GM12878 (cell line): ENCODE results near the gene CHKA.

Experiments
- NFYB ChIP-seq: IDR thresholded peaks from 2 replicates; pipeline ENCODE4 v1.6.1; 2011; ENCODE audit warnings: low read depth, mild to moderate bottlenecking, low read length, improper control_type of control experiment, moderate library complexity; ENCODE audit not compliant: insufficient read depth
- NR2C1 ChIP-seq: fragments of 450-650 bp; IDR thresholded peaks from 2 replicates; pipeline ENCODE4 v1.6.1; 2017; ENCODE audit warnings: antibody characterized with exemption, mild to moderate bottlenecking, moderate library complexity
- POLR2AphosphoS2 ChIP-seq: IDR thresholded peaks from 2 replicates; pipeline ENCODE4 v1.6.1; 2011; ENCODE audit warnings: low read depth, mild to moderate bottlenecking, low read length, improper control_type of control experiment, moderate library complexity
- ZZZ3 ChIP-seq: IDR thresholded peaks from 2 replicates; pipeline ENCODE4 v1.6.1; 2011; ENCODE audit warnings: low read depth; ENCODE audit not compliant: control insufficient read depth, insufficient read length

DNA sequence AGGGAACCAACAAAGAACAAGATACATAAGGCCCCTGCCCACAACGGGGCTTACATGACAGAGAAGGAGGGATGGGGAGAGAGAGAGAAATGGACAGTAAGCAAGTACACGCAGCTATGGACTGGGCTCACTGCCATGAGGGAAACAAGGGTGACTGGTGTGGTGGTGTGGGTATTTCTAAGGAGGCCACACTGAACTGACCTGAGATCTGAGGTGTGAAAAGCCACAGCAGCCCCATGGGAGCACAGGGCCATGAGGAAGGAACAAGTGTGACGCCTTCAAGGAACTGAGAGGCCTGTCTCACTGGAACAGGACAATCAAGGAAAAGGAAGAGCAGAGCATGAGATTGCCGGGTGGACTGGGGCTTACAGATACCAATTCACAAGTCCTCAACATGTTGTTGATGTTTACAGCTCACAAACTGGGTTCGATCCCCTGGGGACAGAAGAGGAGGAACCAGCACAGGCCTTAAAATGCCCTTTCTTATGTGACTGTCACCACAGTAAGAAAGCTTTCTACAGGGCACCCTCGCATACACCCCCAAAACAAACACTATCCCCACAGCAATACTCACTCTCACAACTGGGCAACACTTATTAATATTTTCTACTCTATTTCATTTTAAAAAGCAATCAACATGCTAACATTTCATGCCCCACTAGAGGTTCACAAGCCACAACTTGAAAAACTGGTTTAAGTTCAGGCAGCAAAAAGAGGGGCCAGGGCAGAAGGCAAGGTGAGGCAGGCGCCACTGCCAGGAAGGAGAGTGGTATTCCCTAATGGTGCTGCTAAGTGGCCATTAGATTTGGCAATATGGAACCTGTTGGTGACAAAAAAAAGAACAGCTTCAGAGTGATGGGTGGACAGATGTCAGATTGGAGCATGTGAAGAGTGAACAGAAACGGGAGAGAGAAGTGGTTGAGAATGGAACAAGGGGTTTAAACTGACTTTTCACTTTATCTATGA is 43.3 kb downstream of the CHKA start:
- no peak for TF ChIP-seq NFYB
- TF ChIP-seq NR2C1: no peak
- TF ChIP-seq POLR2AphosphoS2: no peak
- TF ChIP-seq ZZZ3: no peak
